ENCODE measurements around the gene KRT35. TPM values are rescaled to one million over a fixed set of nuclear protein-coding genes. Genes with fewer than 3 reads are reported as not detected.
"Not testable (repeated sequence)": the region's sequence is repeated elsewhere in the genome, so short reads cannot be mapped to it uniquely, and the experiment has no call there.

KRT35 gene
- polyA plus RNA-seq, 1 donor = not detected

DNA sequence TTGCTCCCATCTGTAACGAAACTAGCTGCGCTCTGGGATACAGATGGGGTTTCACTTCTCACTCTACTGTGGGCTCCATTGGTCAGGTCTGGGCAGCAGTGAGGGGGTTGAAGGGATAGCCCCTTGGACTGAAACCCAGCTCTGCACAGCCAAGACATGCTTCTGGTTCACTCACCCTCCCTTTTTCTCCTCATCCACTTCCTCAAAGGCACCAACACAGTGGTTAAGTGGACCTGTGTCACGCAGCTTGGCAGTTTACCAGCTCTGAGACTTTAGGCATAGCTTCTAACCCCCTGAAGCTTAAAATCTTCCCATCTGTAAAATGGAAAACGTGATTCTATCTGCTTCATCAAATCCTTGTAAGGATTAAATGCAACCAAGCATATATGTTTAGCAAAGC is 28.7 kb downstream of the KRT35 start:
- DNase-seq = no peak

DNA sequence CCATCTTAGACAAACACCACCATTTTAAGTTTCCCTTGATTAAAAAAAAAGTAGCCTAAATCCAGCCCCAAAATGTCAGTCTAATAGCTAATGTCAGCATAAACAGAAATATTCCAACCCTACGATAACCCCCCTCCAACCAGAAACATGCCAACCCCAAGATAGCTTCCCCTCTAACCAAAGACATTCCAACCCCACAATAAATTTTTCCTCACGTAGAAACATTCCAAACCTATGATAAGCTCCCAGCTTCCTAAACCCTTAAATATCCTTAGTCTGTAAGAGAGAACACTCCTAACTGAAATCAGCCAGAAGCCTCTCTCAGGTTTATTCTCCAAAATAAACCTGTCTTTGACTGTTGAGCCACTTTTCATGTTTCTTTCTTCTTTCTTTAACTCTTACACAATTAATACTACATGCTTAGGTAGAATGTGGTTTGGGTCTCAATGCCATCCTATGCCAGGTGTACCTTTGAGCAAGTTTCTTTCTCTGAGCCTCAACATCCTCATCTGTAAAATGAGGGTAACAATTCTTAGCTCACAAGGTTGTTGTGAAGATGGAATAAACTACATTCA is 29.7 kb downstream of the KRT35 start:
- no peak for DNase-seq

DNA sequence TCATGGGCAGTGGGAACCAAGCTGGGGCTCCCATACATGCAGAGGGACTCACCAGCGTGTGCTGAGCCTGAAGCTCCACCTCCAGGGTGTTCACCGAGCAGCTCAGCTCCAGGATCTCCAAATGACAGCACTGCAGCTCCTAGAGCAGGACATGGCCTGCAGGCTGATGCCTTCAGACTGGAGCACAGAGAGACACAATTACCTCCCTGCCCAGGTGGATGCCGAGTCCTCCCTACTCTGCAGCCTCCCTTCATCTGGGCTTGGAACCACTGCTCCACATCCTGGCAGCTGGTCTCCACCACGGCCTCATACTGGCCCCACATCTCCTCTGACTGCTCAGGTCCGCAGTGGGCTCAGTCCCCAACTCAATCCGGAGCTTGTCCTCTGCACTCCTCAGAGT is 31.9 kb downstream of the KRT35 start:
- no peak for DNase-seq

DNA sequence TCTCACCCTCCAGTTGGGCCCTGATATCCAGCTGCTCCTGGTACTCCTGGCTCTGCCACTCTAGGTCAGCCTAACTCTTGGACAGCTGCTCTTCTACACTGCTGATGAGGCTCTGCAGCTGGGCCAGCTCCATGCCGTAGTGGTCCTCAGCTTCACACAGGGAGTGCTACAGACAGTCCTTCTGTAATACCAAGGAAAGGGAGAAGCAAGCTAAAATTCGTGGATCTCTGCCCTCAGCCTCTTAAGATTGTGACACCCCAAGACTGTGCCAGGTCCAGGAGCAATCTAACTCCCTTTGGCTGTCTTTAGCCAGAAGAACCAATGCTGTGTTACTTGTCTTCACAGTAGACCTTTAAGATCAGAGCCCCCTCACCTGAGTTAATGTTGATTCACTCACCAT is 32.4 kb downstream of the KRT35 start:
- no peak for DNase-seq

DNA sequence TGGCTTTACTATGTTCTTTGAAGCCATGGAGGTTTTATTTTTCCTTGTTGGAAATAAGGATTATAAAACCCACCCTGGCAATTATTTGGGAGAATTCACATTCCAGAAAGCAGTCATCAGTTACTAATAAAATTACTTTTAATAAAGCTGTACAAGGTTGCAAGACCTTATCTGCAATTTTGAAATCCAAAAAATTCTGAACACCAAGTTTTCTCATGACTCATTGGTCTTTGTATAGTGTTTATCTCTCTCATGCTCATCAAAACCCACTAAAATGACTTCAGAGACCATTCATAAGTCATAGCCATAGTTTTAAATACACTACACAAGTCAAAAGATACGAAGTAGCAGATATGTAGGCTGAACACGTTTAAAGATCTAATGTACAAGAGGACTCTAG is 34.1 kb downstream of the KRT35 start:
- DNase-seq = no peak

DNA sequence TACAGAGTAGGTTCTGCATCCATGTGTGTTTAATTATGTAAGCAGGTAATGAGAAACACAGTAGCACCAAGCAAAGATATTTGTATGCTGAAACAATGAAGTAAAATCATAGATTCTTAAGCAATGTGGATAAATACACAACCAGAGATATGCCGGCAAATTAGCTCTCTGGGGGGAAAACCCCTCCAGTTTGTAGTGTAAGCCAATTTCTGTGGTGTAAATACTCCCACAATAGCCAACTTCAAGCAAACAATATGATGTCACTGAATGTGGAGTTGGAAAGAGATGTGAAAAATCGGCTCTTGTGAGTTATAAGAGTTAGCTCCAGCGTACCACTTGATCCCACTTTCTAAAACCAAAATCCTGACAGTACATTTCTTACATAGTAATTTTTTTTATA is 36.3 kb downstream of the KRT35 start:
- no peak for DNase-seq

DNA sequence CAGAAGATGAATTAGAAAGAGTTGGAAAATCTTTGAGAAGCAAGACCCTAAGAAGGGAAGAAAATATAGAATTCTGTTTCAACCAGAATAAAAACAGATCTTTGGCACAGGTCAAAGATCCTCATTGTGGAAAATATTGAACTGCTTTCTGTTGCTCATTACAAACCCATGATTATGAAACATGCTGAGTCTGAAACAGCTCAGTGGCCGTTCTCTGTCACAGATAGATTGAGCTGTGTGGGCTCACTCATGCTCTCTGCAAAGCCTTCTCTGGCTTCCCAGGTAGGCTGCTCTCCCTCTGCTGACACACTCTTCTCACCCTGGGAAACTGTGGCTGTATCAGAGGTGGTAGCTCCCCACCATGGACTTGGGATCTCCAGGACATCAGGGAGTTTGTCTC is 36.8 kb downstream of the KRT35 start:
- DNase-seq = no peak

DNA sequence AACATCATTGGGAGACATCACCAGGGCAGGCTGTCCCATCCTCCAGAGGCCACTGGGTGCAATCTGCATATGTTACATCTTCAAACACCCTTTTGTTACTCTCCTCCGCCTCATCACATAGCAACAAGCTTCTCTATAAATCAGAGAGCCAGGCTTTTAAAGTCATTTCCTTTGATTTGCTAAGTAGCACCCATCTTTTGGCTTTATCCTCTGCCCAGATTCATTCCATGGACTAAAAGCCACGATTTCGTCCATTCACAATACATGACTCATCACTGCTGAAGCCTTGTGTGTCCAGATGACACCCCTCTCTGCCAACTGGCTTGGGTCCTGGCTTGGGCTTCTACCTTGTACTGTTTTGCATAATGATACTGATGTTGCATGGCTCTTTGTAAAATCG is 38.2 kb downstream of the KRT35 start:
- no peak for DNase-seq

DNA sequence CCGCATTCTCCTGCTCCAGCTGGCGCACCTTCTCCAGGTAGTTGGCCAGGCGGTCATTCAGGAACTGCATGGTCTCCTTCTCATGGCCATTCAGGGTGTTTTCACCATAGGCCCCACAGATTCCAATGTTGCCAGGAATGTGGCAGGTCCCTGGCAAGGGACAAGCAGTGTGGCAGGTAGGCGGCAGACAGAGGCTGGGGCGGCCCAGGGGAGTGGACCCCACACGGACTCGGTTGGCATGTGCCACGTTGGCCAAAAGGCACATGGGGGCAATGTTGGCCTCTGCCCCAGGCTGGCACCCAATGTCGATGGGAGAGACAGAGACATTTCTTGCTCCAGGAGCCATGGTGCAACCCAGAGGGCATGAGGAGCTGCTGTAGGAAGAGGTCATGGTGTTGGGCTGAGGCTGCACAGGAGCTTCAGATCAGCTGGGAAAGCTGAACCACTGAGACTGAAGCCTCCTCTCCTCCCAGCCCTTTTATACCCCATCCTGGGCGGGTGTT is 40.4 kb downstream of the KRT35 start, which contains the start of gene KRT38:
KRT38 (minus strand) TSS at position 453 of the 503 bp plus-strand sequence; CDS start at position 391, 62 bp downstream.
- no peak for DNase-seq

DNA sequence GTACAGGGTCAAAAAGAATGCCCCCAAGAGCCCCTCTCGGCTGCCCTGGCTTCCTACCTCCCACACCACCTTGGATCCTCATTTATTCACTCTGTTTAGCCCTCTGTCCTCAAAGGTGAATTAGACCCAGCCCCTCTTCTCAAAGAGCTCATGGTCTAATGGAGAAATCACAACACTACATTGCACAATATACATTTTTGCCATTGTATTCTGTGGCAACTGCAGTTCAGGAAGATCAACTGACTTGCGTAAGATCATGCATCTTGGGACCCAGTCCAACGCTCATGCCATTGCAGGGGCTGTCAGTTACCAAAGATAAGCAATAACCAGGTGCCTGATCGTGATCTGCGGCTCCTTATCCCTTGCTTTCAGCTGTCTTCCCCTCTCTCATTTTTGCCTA is 41.6 kb downstream of the KRT35 start:
- no peak for DNase-seq

DNA sequence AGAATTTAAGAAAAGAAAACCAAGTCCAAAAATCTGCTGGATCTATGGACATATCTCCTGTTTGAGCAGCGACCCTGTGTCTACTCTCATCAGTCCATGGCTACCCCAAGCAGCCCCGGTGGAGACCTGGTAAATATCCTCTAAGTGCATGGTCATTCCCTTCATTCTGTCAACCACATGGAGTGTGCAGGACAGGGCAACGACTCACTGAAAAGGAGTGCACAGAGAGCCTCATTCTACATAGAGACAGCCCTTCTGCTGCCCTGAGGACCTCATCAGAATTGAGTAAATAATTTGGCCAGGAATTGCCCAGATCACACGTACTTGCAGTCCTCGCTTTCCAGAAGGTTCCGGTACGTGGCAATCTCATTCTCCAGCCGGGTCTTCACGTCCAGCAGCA is 43.2 kb downstream of the KRT35 start:
- no peak for DNase-seq

DNA sequence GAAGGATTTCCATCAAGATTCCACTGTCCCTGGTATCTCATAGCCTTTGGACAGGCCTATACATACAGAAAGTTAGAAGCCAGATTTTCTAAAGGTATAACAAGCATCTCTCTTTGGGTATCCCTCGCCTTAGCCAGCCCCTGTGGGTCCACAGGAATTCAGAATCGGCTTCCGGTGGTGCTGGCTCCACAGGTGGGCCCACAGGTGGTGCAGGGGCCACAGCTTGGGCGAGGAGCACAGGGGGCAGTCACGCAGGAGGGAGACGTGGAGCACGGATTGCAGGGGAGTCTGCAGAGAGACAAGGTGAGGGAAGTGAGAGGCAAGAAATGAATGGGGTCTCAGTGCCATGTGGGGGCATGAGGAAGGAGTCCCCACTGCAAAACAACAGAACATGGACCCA is 43.7 kb downstream of the KRT35 start:
- DNase-seq = no peak

DNA sequence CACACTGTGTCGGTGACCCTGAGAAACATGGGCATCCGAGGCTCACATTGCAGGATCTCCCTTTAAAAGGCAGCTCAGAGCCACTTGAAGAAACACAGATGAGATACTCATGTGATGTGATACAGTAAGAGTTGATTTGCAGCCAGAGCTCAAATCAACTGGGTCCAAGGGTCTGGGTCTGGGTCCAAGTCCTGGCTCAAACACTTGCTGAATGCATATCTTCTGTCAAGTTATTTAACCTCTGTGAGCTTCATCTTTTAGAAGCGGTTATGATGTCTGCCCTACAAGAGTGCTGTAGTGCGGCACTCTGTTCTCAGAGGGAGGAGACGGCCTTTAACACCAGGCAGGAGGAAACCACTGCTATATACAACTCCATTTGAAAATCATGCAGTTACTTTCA is 46.5 kb downstream of the KRT35 start:
- no peak for DNase-seq

DNA sequence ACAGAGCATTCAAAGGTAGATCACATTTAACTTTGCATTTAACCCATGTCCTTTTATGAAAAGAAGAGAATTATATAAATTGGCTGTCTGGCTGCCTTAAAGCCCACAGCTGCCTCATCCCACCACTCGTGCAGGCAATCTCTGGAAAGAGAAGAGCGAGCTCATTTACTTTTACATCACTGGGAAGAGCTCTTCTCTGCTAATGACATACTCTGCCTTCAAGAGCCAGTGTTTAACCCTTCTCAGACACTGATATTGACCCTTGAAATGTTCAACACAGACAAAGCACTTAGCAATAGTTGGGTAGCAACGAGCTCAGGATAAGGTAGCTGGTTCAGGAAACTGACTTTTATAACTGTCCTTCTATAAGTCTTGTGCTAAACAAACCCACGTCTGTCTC is 46.9 kb downstream of the KRT35 start:
- DNase-seq = no peak

DNA sequence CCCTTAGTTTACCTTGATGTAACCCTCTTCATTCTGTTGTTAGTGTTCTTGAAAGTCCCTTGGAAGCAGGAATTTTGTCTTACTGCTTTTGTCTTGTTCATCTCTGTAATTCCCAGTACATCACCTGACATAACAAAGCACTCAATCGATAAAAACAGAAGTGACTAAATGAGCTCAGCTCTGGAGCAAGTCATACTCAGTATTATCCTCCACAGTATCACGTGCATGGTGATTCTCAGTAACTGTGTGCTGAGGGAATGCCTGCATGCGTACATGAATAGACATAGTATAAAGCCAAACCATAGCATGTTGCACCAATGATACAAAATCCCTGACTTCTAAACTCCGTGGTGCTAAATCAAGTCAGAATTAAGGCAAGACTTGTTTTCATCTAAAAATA is 47.4 kb downstream of the KRT35 start:
- DNase-seq = no peak

DNA sequence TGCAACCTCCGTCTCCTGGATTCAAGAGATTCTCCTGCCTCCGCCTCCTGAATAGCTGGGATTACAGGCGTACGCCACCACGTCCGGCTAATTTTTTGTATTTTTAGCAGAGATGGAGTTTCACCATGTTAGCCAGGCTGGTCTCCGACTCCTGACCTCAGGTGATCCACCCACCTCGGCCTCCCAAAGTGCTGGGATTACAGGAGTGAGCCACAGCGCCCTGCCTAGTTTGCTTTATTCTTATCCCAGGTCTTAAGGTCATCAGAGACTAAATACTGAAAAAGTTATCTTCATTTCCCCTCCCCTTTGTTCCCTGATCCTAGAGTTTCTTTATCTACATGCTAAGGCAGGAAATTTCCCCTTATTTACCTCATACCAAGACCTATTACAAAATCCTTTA is 50.6 kb downstream of the KRT35 start:
- DNase-seq = not testable (repeated sequence)

DNA sequence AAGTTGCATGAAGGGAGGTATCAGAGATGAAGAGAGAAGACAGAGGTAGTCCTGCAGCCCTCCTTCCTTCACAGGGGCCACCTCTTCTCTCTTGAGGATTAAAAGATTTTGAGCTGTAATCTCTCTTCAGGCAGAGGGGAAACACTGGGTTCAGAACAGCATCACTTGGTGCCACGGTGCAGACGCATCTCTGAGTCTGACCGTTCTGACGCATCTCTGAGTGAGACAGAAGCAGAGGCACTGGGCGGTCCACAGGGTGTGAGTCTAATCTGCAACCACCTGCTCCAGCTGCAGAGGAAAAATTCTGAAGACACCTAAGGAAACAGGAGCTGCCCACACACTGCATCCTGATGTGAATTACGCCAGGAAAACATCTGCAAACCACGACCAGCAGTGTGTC is 51.3 kb downstream of the KRT35 start:
- no peak for DNase-seq

DNA sequence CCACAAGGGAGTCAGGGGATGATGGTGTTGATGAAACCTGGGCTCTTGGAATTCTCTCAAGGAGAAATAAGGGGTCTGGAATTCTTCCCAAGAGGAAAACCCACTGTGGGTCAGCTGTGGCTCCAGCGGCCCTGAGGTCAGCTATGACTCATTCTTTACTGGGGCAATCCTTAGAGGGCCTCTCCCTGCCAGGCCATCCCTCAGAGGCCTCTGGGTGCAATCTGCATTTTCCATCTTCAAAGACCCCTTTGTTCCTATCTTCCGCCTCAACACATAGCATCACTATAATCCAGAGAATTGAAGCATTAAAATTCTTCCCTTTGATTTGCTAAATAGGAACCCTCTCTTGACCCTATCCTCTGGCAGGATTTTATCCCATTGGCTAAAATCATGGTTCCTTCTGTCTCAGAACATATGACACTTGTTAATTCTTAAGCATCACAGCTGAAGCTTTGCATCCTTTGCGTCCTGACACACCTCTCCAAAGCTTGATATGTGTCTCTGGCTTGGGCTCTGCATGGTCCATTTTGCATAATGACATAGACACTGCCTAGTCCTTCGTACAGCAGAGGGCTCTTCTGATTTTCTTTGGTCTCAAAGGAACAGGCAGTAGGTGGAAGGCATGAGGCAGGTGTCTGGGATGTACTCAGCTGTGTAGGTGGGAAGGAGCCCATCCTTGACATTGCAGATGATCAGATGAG is 52.2 kb downstream of the KRT35 start:
- no peak for DNase-seq

Other genes starting within 250 kb of the KRT35 start
- not detected for gene KRTAP9-3, start 248.7 kb downstream of the KRT35 start, polyA plus RNA-seq (ENCODE audit: insufficient read length)
- not detected for gene KRTAP9-8, start 243.2 kb downstream of the KRT35 start, polyA plus RNA-seq (ENCODE audit: insufficient read length)
- gene KRTAP9-4, start 231.5 kb downstream of the KRT35 start, polyA plus RNA-seq (ENCODE audit: insufficient read length) = not detected
- not detected for gene KRTAP9-9, start 225.8 kb downstream of the KRT35 start, polyA plus RNA-seq (ENCODE audit: insufficient read length)
- 0.30 TPM for gene KRTAP9-6, start 215.8 kb downstream of the KRT35 start, polyA plus RNA-seq (ENCODE audit: insufficient read length)
- gene KRTAP9-7, start 205.5 kb downstream of the KRT35 start, polyA plus RNA-seq (ENCODE audit: insufficient read length) = not detected
- not detected for gene KRTAP29-1, start 178.3 kb downstream of the KRT35 start, polyA plus RNA-seq (ENCODE audit: insufficient read length)
- gene KRTAP16-1, start 171.8 kb downstream of the KRT35 start, polyA plus RNA-seq (ENCODE audit: insufficient read length) = not detected
- not detected for gene KRTAP17-1, start 165.4 kb downstream of the KRT35 start, polyA plus RNA-seq (ENCODE audit: insufficient read length)
- gene KRT33A, start 130.3 kb downstream of the KRT35 start, polyA plus RNA-seq (ENCODE audit: insufficient read length) = not detected
- gene KRT33B, start 111.3 kb downstream of the KRT35 start, polyA plus RNA-seq (ENCODE audit: insufficient read length) = not detected
- gene KRT34, start 98.8 kb downstream of the KRT35 start, polyA plus RNA-seq (ENCODE audit: insufficient read length) = not detected
- gene KRT31, start 83.5 kb downstream of the KRT35 start, polyA plus RNA-seq (ENCODE audit: insufficient read length) = 2.3 TPM
- not detected for gene KRT37, start 56.6 kb downstream of the KRT35 start, polyA plus RNA-seq (ENCODE audit: insufficient read length)
- gene KRT38, start 40.2 kb downstream of the KRT35 start, polyA plus RNA-seq (ENCODE audit: insufficient read length) = not detected
- not detected for gene KRT32, start 13.8 kb downstream of the KRT35 start, polyA plus RNA-seq (ENCODE audit: insufficient read length)
- not detected for gene KRT36, start 8.8 kb upstream of the KRT35 start, polyA plus RNA-seq (ENCODE audit: insufficient read length)
- gene KRT13, start 24.5 kb upstream of the KRT35 start, polyA plus RNA-seq (ENCODE audit: insufficient read length) = 1.9 TPM
- gene KRT15, start 37.7 kb upstream of the KRT35 start, polyA plus RNA-seq (ENCODE audit: insufficient read length) = 3.2 TPM
- 1.2 TPM for gene KRT19, start 47.2 kb upstream of the KRT35 start, polyA plus RNA-seq (ENCODE audit: insufficient read length)
- not detected for gene KRT9, start 90.9 kb upstream of the KRT35 start, polyA plus RNA-seq (ENCODE audit: insufficient read length)
- 2.5 TPM for gene KRT14, start 105.7 kb upstream of the KRT35 start, polyA plus RNA-seq (ENCODE audit: insufficient read length)
- gene KRT16, start 131.6 kb upstream of the KRT35 start, polyA plus RNA-seq (ENCODE audit: insufficient read length) = 0.23 TPM
- 13.9 TPM for gene KRT17, start 143.4 kb upstream of the KRT35 start, polyA plus RNA-seq (ENCODE audit: insufficient read length)
- gene EIF1, start 207.7 kb upstream of the KRT35 start, polyA plus RNA-seq (ENCODE audit: insufficient read length) = 836 TPM
- gene GAST, start 231.2 kb upstream of the KRT35 start, polyA plus RNA-seq (ENCODE audit: insufficient read length) = not detected